NCI-H128 (cell line): Measurements from ENCODE around the gene CYP2D6.
A peak's percentile ranks its signal among the peaks of the same experiment; 100 is the strongest.
"Not testable (repeated sequence)": the region's sequence is repeated elsewhere in the genome, so short reads cannot be mapped to it uniquely, and the experiment has no call there.

ENCODE experiments used
- DNase-seq: peaks from one replicate; lab custom pipeline; 2025; ENCODE audit not compliant: unreplicated experiment; lab: John Stamatoyannopoulos, UW

CYP2D6 gene

GRCh38 chr22:42130639-42131431 is at the start of gene CYP2D6:
CYP2D6 (minus strand) TSS chr22:42130810; CDS start chr22:42130791, 19 bp downstream.
- not testable (repeated sequence) for DNase-seq

- no peak for DNase-seq
Observed at GRCh38 chr22:42179616-42180015, 49.0 kb upstream of the CYP2D6 start.

GRCh38 chr22:42178910-42179519 is 48.4 kb upstream of the CYP2D6 start:
- DNase-seq, result no peak

- no peak for DNase-seq
Observed at GRCh38 chr22:42177891-42178336, 47.3 kb upstream of the CYP2D6 start.

GRCh38 chr22:42176255-42176915 is 45.8 kb upstream of the CYP2D6 start:
- no peak for DNase-seq

- DNase-seq, result no peak
Observed at GRCh38 chr22:42174062-42174461, 43.5 kb upstream of the CYP2D6 start.

- no peak for DNase-seq
Observed at GRCh38 chr22:42173183-42173926, 42.7 kb upstream of the CYP2D6 start.

- no peak for DNase-seq
Observed at GRCh38 chr22:42172773-42173172, 42.2 kb upstream of the CYP2D6 start.

GRCh38 chr22:42171946-42172719 is 41.5 kb upstream of the CYP2D6 start:
- no peak for DNase-seq

GRCh38 chr22:42171417-42171816 is 40.8 kb upstream of the CYP2D6 start:
- no peak for DNase-seq

GRCh38 chr22:42170946-42171345 is 40.3 kb upstream of the CYP2D6 start:
- no peak for DNase-seq

GRCh38 chr22:42169055-42169469 is 38.5 kb upstream of the CYP2D6 start:
- peak; percentile 2 for DNase-seq

- no peak for DNase-seq
Observed at GRCh38 chr22:42168476-42168875, 37.9 kb upstream of the CYP2D6 start.

GRCh38 chr22:42167066-42167465 is 36.5 kb upstream of the CYP2D6 start:
- no peak for DNase-seq

- DNase-seq, result no peak
Observed at GRCh38 chr22:42164901-42165300, 34.3 kb upstream of the CYP2D6 start.

- DNase-seq, result no peak
Observed at GRCh38 chr22:42163515-42163914, 32.9 kb upstream of the CYP2D6 start.

- DNase-seq, result no peak
Observed at GRCh38 chr22:42162728-42163489, 32.3 kb upstream of the CYP2D6 start.

- no peak for DNase-seq
Observed at GRCh38 chr22:42160830-42161696, 30.5 kb upstream of the CYP2D6 start.

GRCh38 chr22:42160251-42160650 is 29.6 kb upstream of the CYP2D6 start:
- no peak for DNase-seq
